PC-3 (cell line): ENCODE data around the gene PCDHB15. TPM values are rescaled to one million over a fixed set of nuclear protein-coding genes. Genes with fewer than 3 reads are reported as not detected.

ENCODE experiments used
- ATAC-seq: fragments of 200-7000 bp; cut with Tn5 transposase; 2 replicates; pipeline ENCODE4 v1.9.1; 2020; ENCODE audit warnings: mild to moderate bottlenecking, moderate library complexity
- BruUV-seq: library from RNA; stranded (reverse); fragments of 400-500 nt; replicated peaks from 2 replicates; lab custom pipeline; 2021; lab: Mats Ljungman, UMichigan
- CTCF ChIA-PET: fragments of 300-600 bp; sonication (Branson Sonifier 250); formaldehyde crosslinking; loops from one replicate; lab custom pipeline; 2022; ENCODE audit warnings: antibody characterized with exemption; lab: Charles Lee
- POLR2A ChIA-PET: fragments of 300-600 bp; sonication (Branson Sonifier 250); formaldehyde crosslinking; loops from one replicate; lab custom pipeline; 2022; ENCODE audit warnings: antibody characterized with exemption; ENCODE audit not compliant: unreplicated experiment; lab: Charles Lee
- DNase-seq: peaks from one replicate; pipeline ENCODE4 v3.0.0-alpha.2; 2015
- H2AFZ ChIP-seq: fragments of 300-600 bp; sonication (generic); 2 replicates; pipeline ENCODE4 v1.6.0; 2016; ENCODE audit warnings: antibody characterized with exemption, low read length
- H3F3A ChIP-seq: fragments of 300-600 bp; sonication (generic); one replicate; pipeline ENCODE4 v1.6.0; 2017; ENCODE audit warnings: antibody characterized with exemption, low read length, control low read depth, mild to moderate bottlenecking; ENCODE audit not compliant: unreplicated experiment
- H3K27ac ChIP-seq: fragments of 300-600 bp; sonication (generic); 2 replicates; pipeline ENCODE4 v1.5.1; 2016; ENCODE audit warnings: mild to moderate bottlenecking, low read length
- H3K27me3 ChIP-seq: fragments of 300-600 bp; sonication (generic); 2 replicates; pipeline ENCODE4 v1.6.1; 2016; ENCODE audit warnings: low read length, mixed read lengths
- H3K36me3 ChIP-seq: fragments of 300-600 bp; sonication (generic); 2 replicates; pipeline ENCODE4 v1.6.1; 2016; ENCODE audit warnings: low read depth, mixed run types, low read length, mixed read lengths
- H3K4me1 ChIP-seq: fragments of 300-600 bp; sonication (generic); 2 replicates; pipeline ENCODE4 v1.5.1; 2016; ENCODE audit warnings: low read length; ENCODE audit not compliant: insufficient read depth
- H3K4me2 ChIP-seq: fragments of 300-600 bp; sonication (generic); 2 replicates; pipeline ENCODE4 v1.6.0; 2016; ENCODE audit warnings: low read length
- H3K4me3 ChIP-seq: fragments of 300-600 bp; sonication (generic); 2 replicates; pipeline ENCODE4 v1.5.1; 2016; ENCODE audit warnings: mild to moderate bottlenecking, low read length, mixed read lengths
- H3K79me2 ChIP-seq: fragments of 300-600 bp; sonication (generic); 2 replicates; pipeline ENCODE4 v1.6.1; 2017; ENCODE audit warnings: low read length, mixed read lengths
- H3K9ac ChIP-seq: fragments of 300-600 bp; sonication (generic); 2 replicates; pipeline ENCODE4 v1.6.0; 2016; ENCODE audit warnings: mild to moderate bottlenecking, low read length
- H3K9me2 ChIP-seq: fragments of 300-600 bp; sonication (generic); replicated peaks from 2 replicates; pipeline ENCODE4 v1.6.1; 2016; ENCODE audit warnings: mixed run types, low read length, mixed read lengths
- H3K9me3 ChIP-seq: fragments of 300-600 bp; sonication (generic); 2 replicates; pipeline ENCODE4 v1.6.1; 2016; ENCODE audit warnings: low read length, mixed read lengths
- H4K20me1 ChIP-seq: fragments of 300-600 bp; sonication (generic); 2 replicates; pipeline ENCODE4 v1.6.1; 2016; ENCODE audit warnings: low read length, mixed read lengths
- EZH2 ChIP-seq: fragments of 300-600 bp; sonication (generic); IDR thresholded peaks from one replicate; pipeline ENCODE4 v1.6.1; 2017; ENCODE audit warnings: antibody characterized with exemption, mild to moderate bottlenecking, low read length; ENCODE audit not compliant: unreplicated experiment
- EZH2phosphoT487 ChIP-seq: fragments of 300-600 bp; sonication (generic); IDR thresholded peaks from 2 replicates; pipeline ENCODE4 v1.6.1; 2018; ENCODE audit warnings: mild to moderate bottlenecking, antibody characterized with exemption, low read length, borderline replicate concordance
- intact Hi-C: fragments of 100-400 bp; cut with micrococcal nuclease; formaldehyde crosslinking; loops from 2 replicates; pipeline ENCODE4 v1.9.0; 2023
- total RNA-seq: library from RNA; depleted of rRNA; stranded (reverse); fragments of >200 nt; gene quantifications from 2 replicates; pipeline ENCODE4 v1.2.3, GENCODE V29; 2014
- TF ChIP-seq, protein P1 (sequence below): fragments of 300-600 bp; sonication (generic); conservative IDR thresholded peaks from 2 replicates; pipeline ENCODE4 v1.5.1; 2017; ENCODE audit warnings: antibody characterized with exemption, low read depth, mild to moderate bottlenecking, low read length

The PCDHB15 gene
- total RNA-seq, 1 experiment from 2014 or later: not detected

GRCh38 chr5:141250576-141250975, 5.4 kb downstream of the PCDHB15 start:
- no TSS peak for BruUV-seq
- Histone ChIP-seq H3F3A (no peaks in the 10 kb centered on the region), H3K9me3 (0 out of 2 replicates have a peak, but pooled peaks cover 15% of the 10 kb centered on the region), H3K27ac (no peak overlapping the region), H3K27me3 (no peaks in the 10 kb centered on the region), H3K4me3 (no peak overlapping the region), H3K9ac (no peak overlapping the region), H3K4me2 (no peak overlapping the region), H4K20me1 (no peaks in the 10 kb centered on the region), H3K36me3 (no peaks in the 10 kb centered on the region), H2AFZ (no peak overlapping the region), H3K9me2 (no peaks in the 10 kb centered on the region), H3K79me2 (no peaks in the 10 kb centered on the region), H3K4me1 (no peaks in the 10 kb centered on the region)
- POLR2A ChIA-PET: no interaction called here
- ATAC-seq: no peak
- no peak for DNase-seq
- intact Hi-C loops: no loop called here
- TF ChIP-seq EZH2phosphoT487 (no peak), EZH2 (no peak)
- TF ChIP-seq, protein P1, sequence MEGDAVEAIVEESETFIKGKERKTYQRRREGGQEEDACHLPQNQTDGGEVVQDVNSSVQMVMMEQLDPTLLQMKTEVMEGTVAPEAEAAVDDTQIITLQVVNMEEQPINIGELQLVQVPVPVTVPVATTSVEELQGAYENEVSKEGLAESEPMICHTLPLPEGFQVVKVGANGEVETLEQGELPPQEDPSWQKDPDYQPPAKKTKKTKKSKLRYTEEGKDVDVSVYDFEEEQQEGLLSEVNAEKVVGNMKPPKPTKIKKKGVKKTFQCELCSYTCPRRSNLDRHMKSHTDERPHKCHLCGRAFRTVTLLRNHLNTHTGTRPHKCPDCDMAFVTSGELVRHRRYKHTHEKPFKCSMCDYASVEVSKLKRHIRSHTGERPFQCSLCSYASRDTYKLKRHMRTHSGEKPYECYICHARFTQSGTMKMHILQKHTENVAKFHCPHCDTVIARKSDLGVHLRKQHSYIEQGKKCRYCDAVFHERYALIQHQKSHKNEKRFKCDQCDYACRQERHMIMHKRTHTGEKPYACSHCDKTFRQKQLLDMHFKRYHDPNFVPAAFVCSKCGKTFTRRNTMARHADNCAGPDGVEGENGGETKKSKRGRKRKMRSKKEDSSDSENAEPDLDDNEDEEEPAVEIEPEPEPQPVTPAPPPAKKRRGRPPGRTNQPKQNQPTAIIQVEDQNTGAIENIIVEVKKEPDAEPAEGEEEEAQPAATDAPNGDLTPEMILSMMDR: no peak
- CTCF ChIA-PET: no interaction called here

GRCh38 chr5:141258464-141258863, 13.3 kb downstream of the PCDHB15 start:
- no peak for ATAC-seq
- Histone ChIP-seq H3K36me3 (no peaks in the 10 kb centered on the region), H3K79me2 (no peaks in the 10 kb centered on the region), H2AFZ (no peak overlapping the region), H3K4me3 (no peak overlapping the region), H3K9me2 (no peaks in the 10 kb centered on the region), H3K4me2 (no peak overlapping the region), H3F3A (no peaks in the 10 kb centered on the region), H3K4me1 (no peaks in the 10 kb centered on the region), H3K9ac (no peak overlapping the region), H3K9me3 (peaks cover 33% of the 10 kb centered on the region), H3K27ac (no peak overlapping the region), H3K27me3 (no peaks in the 10 kb centered on the region), H4K20me1 (no peaks in the 10 kb centered on the region)
- ChIA-PET POLR2A (no interaction called here), CTCF (no interaction called here)
- BruUV-seq: no TSS peak
- intact Hi-C loops: no loop called here
- TF ChIP-seq EZH2phosphoT487 (no peak), EZH2 (no peak)
- TF ChIP-seq, protein P1: no peak
- no peak for DNase-seq

- Histone ChIP-seq H3K9me2 (no peaks in the 10 kb centered on the region), H3K36me3 (no peaks in the 10 kb centered on the region; the same call in 1 of the 2 replicates), H3K9me3 (peaks cover 31% of the 10 kb centered on the region), H3K4me1 (no peaks in the 10 kb centered on the region), H3K4me2 (no peak overlapping the region), H3K27me3 (no peaks in the 10 kb centered on the region), H4K20me1 (no peaks in the 10 kb centered on the region), H3K79me2 (no peaks in the 10 kb centered on the region), H3F3A (no peaks in the 10 kb centered on the region), H3K9ac (no peak overlapping the region), H3K27ac (no peak overlapping the region), H3K4me3 (no peak overlapping the region), H2AFZ (no peak overlapping the region)
- ChIA-PET POLR2A (no interaction called here), CTCF (no interaction called here)
- TF ChIP-seq, protein P1: no peak
- no peak for TF ChIP-seq EZH2phosphoT487
- no peak for TF ChIP-seq EZH2
- BruUV-seq: no TSS peak
- ATAC-seq (no peak), DNase-seq (no peak)
- intact Hi-C loops: no loop called here
Measured at GRCh38 chr5:141258948-141259347, 13.8 kb downstream of the PCDHB15 start.
